ENCODE measurements around the gene DGKG. TPM values are rescaled to one million over a fixed set of nuclear protein-coding genes. Genes with fewer than 3 reads are reported as not detected.

DGKG gene
- total RNA-seq, 4 donors from 2014 or later: 1.2 to 13.7 (median 2.1) TPM

DNA sequence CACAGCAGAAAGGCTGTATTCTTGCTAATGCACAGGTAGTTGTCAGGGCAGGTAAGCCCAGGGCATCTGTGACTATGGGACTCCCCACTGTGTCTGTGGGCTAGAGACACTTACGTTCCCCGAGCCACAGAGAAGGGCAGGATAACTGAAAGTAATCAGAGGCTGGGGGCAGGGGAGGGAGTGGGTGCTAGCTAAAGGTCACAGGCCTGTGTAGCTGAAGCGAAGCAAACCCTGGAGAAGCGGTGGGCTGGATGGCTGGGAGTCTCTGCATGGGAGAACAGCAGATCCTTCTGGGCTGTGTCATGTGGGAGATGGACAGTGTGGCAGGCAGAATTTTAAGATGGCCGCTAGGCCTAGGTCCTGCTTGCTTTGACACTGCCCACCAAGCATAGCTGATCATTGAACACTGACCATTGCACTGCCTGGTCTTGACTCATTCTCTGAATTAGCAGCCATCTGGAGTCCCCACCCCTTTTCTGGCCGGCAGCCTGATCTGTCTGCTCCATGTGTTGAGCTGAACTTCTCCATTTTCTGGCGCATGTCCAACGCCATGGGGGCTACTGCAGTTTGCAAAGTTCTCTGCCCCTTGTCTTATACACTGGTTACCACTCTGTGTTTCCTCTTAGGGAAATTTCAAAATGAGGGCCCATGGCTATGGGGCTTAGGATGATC is 110.0 kb downstream of the DGKG start:
- TF ChIP-seq, protein P1, sequence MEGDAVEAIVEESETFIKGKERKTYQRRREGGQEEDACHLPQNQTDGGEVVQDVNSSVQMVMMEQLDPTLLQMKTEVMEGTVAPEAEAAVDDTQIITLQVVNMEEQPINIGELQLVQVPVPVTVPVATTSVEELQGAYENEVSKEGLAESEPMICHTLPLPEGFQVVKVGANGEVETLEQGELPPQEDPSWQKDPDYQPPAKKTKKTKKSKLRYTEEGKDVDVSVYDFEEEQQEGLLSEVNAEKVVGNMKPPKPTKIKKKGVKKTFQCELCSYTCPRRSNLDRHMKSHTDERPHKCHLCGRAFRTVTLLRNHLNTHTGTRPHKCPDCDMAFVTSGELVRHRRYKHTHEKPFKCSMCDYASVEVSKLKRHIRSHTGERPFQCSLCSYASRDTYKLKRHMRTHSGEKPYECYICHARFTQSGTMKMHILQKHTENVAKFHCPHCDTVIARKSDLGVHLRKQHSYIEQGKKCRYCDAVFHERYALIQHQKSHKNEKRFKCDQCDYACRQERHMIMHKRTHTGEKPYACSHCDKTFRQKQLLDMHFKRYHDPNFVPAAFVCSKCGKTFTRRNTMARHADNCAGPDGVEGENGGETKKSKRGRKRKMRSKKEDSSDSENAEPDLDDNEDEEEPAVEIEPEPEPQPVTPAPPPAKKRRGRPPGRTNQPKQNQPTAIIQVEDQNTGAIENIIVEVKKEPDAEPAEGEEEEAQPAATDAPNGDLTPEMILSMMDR (IDR thresholded peaks at IDR 0.05): no peak
- TF ChIP-seq POLR2A (IDR thresholded peaks at IDR 0.05): no peak
- H3K27me3 ChIP-seq: peaks cover 0 to 4% (median 0%) of the 10 kb centered on the region in 4 donors
- no peaks in the 10 kb centered on the region for H3K36me3 ChIP-seq
- DNase-seq: no peak
- H3K27ac ChIP-seq: no peak overlapping the region
- intact Hi-C loops (cut with DNase I): no loop called here
- 77 to 81% methylated on average over 7 to 8 of the region's 8 CpGs for WGBS, 2 donors
- peaks cover 0 to 21% (median 6%) of the 10 kb centered on the region in 3 donors for H3K4me1 ChIP-seq
- no peaks in the 10 kb centered on the region for H3K9me3 ChIP-seq
- H3K4me3 ChIP-seq: no peak overlapping the region

DNA sequence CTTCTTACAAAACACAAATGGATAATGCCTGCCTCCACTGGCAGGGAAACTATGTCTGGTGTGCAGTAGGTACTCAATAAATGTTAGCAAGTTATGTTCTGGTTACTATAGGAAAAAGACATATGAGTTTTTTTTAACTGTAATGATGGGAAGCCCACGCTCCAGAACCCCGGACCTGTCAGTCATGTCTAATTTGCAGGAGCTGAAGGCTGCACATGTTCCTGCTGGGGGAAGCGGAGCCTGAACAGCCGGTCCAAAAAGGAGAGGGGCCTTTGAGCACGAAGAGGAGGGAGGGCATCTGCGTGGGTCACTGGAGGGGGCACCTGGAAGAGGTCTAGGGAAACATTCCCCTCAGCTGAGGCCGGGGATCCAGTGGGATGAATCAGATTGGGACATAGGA is 113.2 kb downstream of the DGKG start:
- H3K4me3 ChIP-seq: no peak overlapping the region
- intact Hi-C loops (cut with DNase I): no loop called here
- peaks cover 0 to 10% (median 0%) of the 10 kb centered on the region in 3 donors for H3K4me1 ChIP-seq
- H3K36me3 ChIP-seq: no peaks in the 10 kb centered on the region
- no peak for TF ChIP-seq POLR2A (IDR thresholded peaks at IDR 0.05)
- TF ChIP-seq, protein P1 (IDR thresholded peaks at IDR 0.05): no peak
- 82 to 87% methylated on average over 7 of the region's 7 CpGs for WGBS, 2 donors
- peaks cover 0 to 4% (median 0%) of the 10 kb centered on the region in 4 donors for H3K27me3 ChIP-seq
- no peaks in the 10 kb centered on the region for H3K9me3 ChIP-seq
- no peak for DNase-seq
- H3K27ac ChIP-seq: no peak overlapping the region

DNA sequence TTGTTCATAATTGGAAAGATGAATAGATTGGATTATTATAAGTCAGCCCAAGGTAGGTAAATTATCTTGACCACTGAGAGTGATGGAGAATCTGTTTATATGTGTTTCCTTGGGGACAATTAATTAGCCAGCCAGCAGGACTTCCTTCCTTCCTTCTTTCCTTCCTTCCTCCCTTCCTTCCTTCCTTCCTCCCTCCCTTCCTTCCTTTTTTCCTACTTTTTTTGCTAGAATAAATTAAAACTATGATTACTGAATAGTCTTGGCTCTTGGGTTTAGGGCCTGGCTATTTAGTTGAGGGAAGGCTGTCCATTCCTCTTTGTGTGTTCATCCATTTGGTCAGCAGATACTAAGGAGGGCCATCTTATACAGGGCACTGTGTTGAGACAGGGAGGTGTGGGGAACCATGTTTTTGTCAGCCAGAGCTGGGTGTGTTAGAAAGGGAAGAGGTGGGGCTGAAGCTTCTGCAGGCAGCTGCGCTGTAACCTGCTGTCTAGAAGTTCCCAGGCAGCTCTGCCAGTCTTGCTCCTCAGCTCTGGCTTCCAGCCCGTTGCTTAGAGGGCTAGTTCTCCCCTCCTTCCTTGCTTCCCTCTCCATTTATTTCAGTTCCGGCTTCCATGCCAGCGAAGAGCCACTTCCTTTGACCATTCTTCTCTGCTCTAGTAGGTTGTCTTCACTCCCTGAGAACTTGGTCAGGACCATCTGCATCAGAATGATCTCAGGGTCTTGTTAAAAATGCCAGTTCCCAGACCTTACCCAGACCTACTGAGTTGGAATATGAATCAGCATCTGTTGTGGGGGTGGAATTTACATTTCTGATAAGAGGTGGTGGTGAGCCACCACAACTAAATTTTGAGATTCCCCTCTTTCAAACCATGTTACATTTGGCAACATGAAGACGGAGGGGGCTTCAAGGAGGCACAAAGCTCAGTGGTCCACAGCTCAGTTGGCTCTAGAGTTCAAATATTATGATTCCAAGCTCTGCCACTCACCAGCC is 113.9 kb downstream of the DGKG start:
- TF ChIP-seq POLR2A (IDR thresholded peaks at IDR 0.05): no peak
- TF ChIP-seq, protein P1 (IDR thresholded peaks at IDR 0.05): no peak
- H3K27ac ChIP-seq: no peak overlapping the region
- 29 to 37% methylated on average over 5 of the region's 5 CpGs for WGBS, 2 donors
- H3K9me3 ChIP-seq: no peaks in the 10 kb centered on the region
- H3K36me3 ChIP-seq: no peaks in the 10 kb centered on the region
- H3K4me1 ChIP-seq: peaks cover 0 to 10% (median 0%) of the 10 kb centered on the region in 3 donors
- DNase-seq: no peak
- no peak overlapping the region for H3K4me3 ChIP-seq
- H3K27me3 ChIP-seq: peaks cover 0 to 4% (median 0%) of the 10 kb centered on the region in 4 donors
- intact Hi-C loops (cut with DNase I): no loop called here

- H3K27ac ChIP-seq: no peak overlapping the region
- intact Hi-C loops (cut with DNase I): no loop called here
- TF ChIP-seq POLR2A (IDR thresholded peaks at IDR 0.05): no peak
- TF ChIP-seq, protein P1 (IDR thresholded peaks at IDR 0.05): no peak
- WGBS, 2 donors: 47 to 65% methylated on average over 2 of the region's 2 CpGs
- H3K36me3 ChIP-seq: no peaks in the 10 kb centered on the region
- peaks cover 0 to 2% (median 0%) of the 10 kb centered on the region in 4 donors for H3K27me3 ChIP-seq
- DNase-seq: no peak
- no peaks in the 10 kb centered on the region for H3K9me3 ChIP-seq
- no peak overlapping the region for H3K4me3 ChIP-seq
- H3K4me1 ChIP-seq: peaks cover 8 to 20% (median 8%) of the 10 kb centered on the region in 3 donors
Observed at GRCh38 chr3:186246941-186247340, 115.1 kb downstream of the DGKG start.
